Karpas-422 (cell line): ENCODE measurements around the gene FAM168B. TPM values are rescaled to one million over a fixed set of nuclear protein-coding genes. Genes with fewer than 3 reads are reported as not detected.

Experiments
- DNase-seq: peaks from one replicate; pipeline ENCODE4 v3.0.0-alpha.2; 2015
- H2AFZ ChIP-seq: fragments of 200-600 bp; sonication (generic); 2 replicates; pipeline ENCODE4 v1.6.1; 2014; ENCODE audit warnings: antibody characterized with exemption, low read length, mixed read lengths
- H3K27ac ChIP-seq: fragments of 200-600 bp; sonication (generic); 2 replicates; pipeline ENCODE4 v1.5.1; 2014; ENCODE audit warnings: mild to moderate bottlenecking, low read length, moderate library complexity
- H3K27me3 ChIP-seq: fragments of 200-600 bp; sonication (generic); 2 replicates; pipeline ENCODE4 v1.6.1; 2014; ENCODE audit warnings: low read length, mixed read lengths
- H3K36me3 ChIP-seq: fragments of 200-600 bp; sonication (generic); 2 replicates; pipeline ENCODE4 v1.6.1; 2014; ENCODE audit warnings: low read length, mixed read lengths; ENCODE audit not compliant: insufficient read depth
- H3K4me1 ChIP-seq: fragments of 200-600 bp; sonication (generic); 2 replicates; pipeline ENCODE4 v1.6.1; 2014; ENCODE audit warnings: mild to moderate bottlenecking, low read length, mixed read lengths
- H3K4me2 ChIP-seq: fragments of 200-600 bp; sonication (generic); 2 replicates; pipeline ENCODE4 v1.6.1; 2014; ENCODE audit warnings: low read length, low read depth, mild to moderate bottlenecking; ENCODE audit not compliant: poor library complexity, severe bottlenecking
- H3K4me3 ChIP-seq: fragments of 200-600 bp; sonication (generic); 2 replicates; pipeline ENCODE4 v1.5.1; 2014; ENCODE audit warnings: mild to moderate bottlenecking, antibody characterized with exemption, low read length, mixed read lengths
- H3K79me2 ChIP-seq: fragments of 200-600 bp; sonication (generic); 2 replicates; pipeline ENCODE4 v1.6.1; 2014; ENCODE audit warnings: mild to moderate bottlenecking, low read length, mixed read lengths
- H3K9ac ChIP-seq: fragments of 200-600 bp; sonication (generic); 2 replicates; pipeline ENCODE4 v1.6.0; 2014; ENCODE audit warnings: low read length
- H3K9me2 ChIP-seq: fragments of 200-600 bp; sonication (generic), shearing (Covaris generic); replicated peaks from 2 replicates; pipeline ENCODE4 v1.6.0; 2014; ENCODE audit warnings: mild to moderate bottlenecking, low read length, moderate library complexity; ENCODE audit not compliant: insufficient read depth
- H3K9me3 ChIP-seq: fragments of 300-700, 200-600 bp; sonication (generic); 2 replicates; pipeline ENCODE4 v1.6.1; 2014; ENCODE audit warnings: low read length, mixed read lengths
- H4K20me1 ChIP-seq: fragments of 200-600 bp; sonication (generic); 2 replicates; pipeline ENCODE4 v1.6.1; 2014; ENCODE audit warnings: mild to moderate bottlenecking, antibody characterized with exemption, low read length, low read depth; ENCODE audit not compliant: insufficient read depth
- total RNA-seq: library from RNA; depleted of rRNA; stranded (reverse); fragments of >200 nt; shearing (Covaris generic); gene quantifications from 2 replicates; pipeline ENCODE4 v1.2.3, GENCODE V29; 2014; ENCODE audit warnings: low replicate concordance

Gene FAM168B
- total RNA-seq, 1 experiment from 2014 or later = 43.2 TPM

GRCh38 chr2:131112529-131112928 lies 19.3 kb upstream of the FAM168B start:
- peaks cover 6% of the 10 kb centered on the region; the same call in 1 of the 2 replicates for H4K20me1 ChIP-seq
- peaks cover 54% of the 10 kb centered on the region for H3K36me3 ChIP-seq
- H3K4me1 ChIP-seq = no peaks in the 10 kb centered on the region

GRCh38 chr2:131105950-131106801 lies 12.9 kb upstream of the FAM168B start:
- Histone ChIP-seq H3K27ac (peak overlapping the region; percentile 56), H3K9me3 (no peaks in the 10 kb centered on the region), H3K79me2 (peaks cover 60% of the 10 kb centered on the region), H3K4me1 (peaks cover 24% of the 10 kb centered on the region), H3K27me3 (no peaks in the 10 kb centered on the region), H2AFZ (peak overlapping the region; percentile 48; the same call in 1 of the 2 replicates), H3K4me3 (peak overlapping the region; percentile 99), H4K20me1 (peaks cover 25% of the 10 kb centered on the region), H3K9ac (peak overlapping the region; percentile 96), H3K4me2 (peak overlapping the region; percentile 80), H3K9me2 (no peaks in the 10 kb centered on the region), H3K36me3 (peaks cover 23% of the 10 kb centered on the region)
- DNase-seq = peak; percentile 80

More at GRCh38 chr2:131112529-131112928, 19.3 kb upstream of the FAM168B start:
- H2AFZ ChIP-seq = no peak overlapping the region
- no peak overlapping the region for H3K4me2 ChIP-seq
- no peak overlapping the region for H3K9ac ChIP-seq
- no peak overlapping the region for H3K4me3 ChIP-seq
- DNase-seq = no peak
- no peaks in the 10 kb centered on the region for H3K9me2 ChIP-seq
- H3K79me2 ChIP-seq = peaks cover 100% of the 10 kb centered on the region
- no peak overlapping the region for H3K27ac ChIP-seq
- no peaks in the 10 kb centered on the region for H3K27me3 ChIP-seq
- H3K9me3 ChIP-seq = no peaks in the 10 kb centered on the region

- H3K27ac ChIP-seq = peak within 1 kb of the TSS; percentile 56
- H3K79me2 ChIP-seq = peaks cover 52% of the 10 kb centered on the region
- no peaks in the 10 kb centered on the region for H3K9me2 ChIP-seq
- H3K9me3 ChIP-seq = no peaks in the 10 kb centered on the region
- H3K4me1 ChIP-seq = peaks cover 24% of the 10 kb centered on the region
- peak within 1 kb of the TSS; percentile 96 for H3K9ac ChIP-seq
- H4K20me1 ChIP-seq = peaks cover 25% of the 10 kb centered on the region
- peak within 1 kb of the TSS; percentile 80 for H3K4me2 ChIP-seq
- peaks cover 20% of the 10 kb centered on the region for H3K36me3 ChIP-seq
- peak within 1 kb of the TSS; percentile 91 for H2AFZ ChIP-seq
- no peaks in the 10 kb centered on the region for H3K27me3 ChIP-seq
- H3K4me3 ChIP-seq = peak within 1 kb of the TSS; percentile 99
- peak; percentile 96 for DNase-seq
These were observed 12.1 kb upstream of the FAM168B start, which contains the start of gene PLEKHB2 for GRCh38 chr2:131105156-131105949. Gene PLEKHB2, plus strand, starts transcription at chr2:131105336. Its CDS starts 15,606 bp downstream, at chr2:131120942.

DNA sequence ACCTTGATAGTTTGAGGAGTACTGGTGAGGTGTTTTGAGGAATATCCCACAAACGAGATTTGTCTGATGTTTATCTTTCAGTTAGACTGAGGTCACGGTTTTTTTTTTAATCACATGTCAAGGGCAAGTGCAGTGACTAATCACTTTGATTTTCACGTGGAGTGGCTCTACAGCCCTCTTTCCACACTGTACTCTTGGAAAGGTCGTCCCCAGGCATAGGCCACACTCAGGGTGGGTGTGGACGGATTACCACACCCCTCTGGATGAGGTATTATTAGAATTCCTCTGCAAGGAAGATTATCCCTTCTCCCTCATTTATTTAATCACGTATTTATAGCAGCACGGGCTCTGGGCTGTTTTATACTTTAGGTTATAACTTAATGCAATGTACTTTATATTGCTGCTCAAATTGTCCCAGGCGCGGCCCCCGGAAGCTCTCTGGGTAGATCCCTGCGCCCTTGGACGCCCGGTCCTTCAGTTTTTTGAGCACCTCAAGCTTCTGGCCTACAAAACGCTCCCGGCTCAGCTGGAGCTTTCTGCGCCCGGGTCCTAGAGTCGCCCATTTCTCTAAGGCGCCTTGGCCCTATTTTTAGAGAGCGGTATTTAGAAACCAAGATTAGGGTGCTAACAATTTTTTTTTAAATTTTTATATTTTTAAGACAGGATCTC lies 11.4 kb upstream of the FAM168B start:
- H3K4me1 ChIP-seq = peaks cover 24% of the 10 kb centered on the region
- H3K9ac ChIP-seq = peak overlapping the region; percentile 96
- H3K9me2 ChIP-seq = no peaks in the 10 kb centered on the region
- H3K36me3 ChIP-seq = peaks cover 17% of the 10 kb centered on the region; the same call in 1 of the 2 replicates
- H4K20me1 ChIP-seq = peaks cover 25% of the 10 kb centered on the region
- H3K9me3 ChIP-seq = no peaks in the 10 kb centered on the region
- peaks cover 45% of the 10 kb centered on the region for H3K79me2 ChIP-seq
- peak overlapping the region; percentile 46 for H3K27ac ChIP-seq
- H3K4me2 ChIP-seq = peak overlapping the region; percentile 80
- H2AFZ ChIP-seq = peak overlapping the region; percentile 91
- H3K4me3 ChIP-seq = peak overlapping the region; percentile 99
- no peaks in the 10 kb centered on the region for H3K27me3 ChIP-seq
- DNase-seq = peak; percentile 92

GRCh38 chr2:131103165-131103564 lies 9.9 kb upstream of the FAM168B start:
- 0 out of 2 replicates have a peak overlapping the region, but pooled peaks have one; percentile 3 for H2AFZ ChIP-seq
- H3K4me2 ChIP-seq = no peak overlapping the region

GRCh38 chr2:131094463-131095281 lies 1.4 kb upstream of the FAM168B start:
- Histone ChIP-seq H3K9me3 (no peaks in the 10 kb centered on the region), H3K4me3 (peak overlapping the region; percentile 95; the same call in 1 of the 2 replicates), H3K36me3 (peaks cover 3% of the 10 kb centered on the region; the same call in 1 of the 2 replicates), H3K9ac (peak overlapping the region; percentile 81), H3K27me3 (no peaks in the 10 kb centered on the region), H3K4me2 (peak overlapping the region; percentile 98), H3K79me2 (peaks cover 32% of the 10 kb centered on the region), H2AFZ (no peak overlapping the region), H3K9me2 (no peaks in the 10 kb centered on the region), H4K20me1 (peaks cover 10% of the 10 kb centered on the region; the same call in 1 of the 2 replicates), H3K4me1 (peaks cover 17% of the 10 kb centered on the region), H3K27ac (no peak overlapping the region)
- DNase-seq = no peak

More at GRCh38 chr2:131103165-131103564, 9.9 kb upstream of the FAM168B start:
- Histone ChIP-seq H3K9me2 (no peaks in the 10 kb centered on the region), H3K4me3 (no peak overlapping the region), H3K4me1 (peaks cover 24% of the 10 kb centered on the region), H3K79me2 (peaks cover 30% of the 10 kb centered on the region), H4K20me1 (peaks cover 18% of the 10 kb centered on the region), H3K9ac (no peak overlapping the region), H3K27ac (no peak overlapping the region), H3K27me3 (no peaks in the 10 kb centered on the region), H3K36me3 (peaks cover 9% of the 10 kb centered on the region; the same call in 1 of the 2 replicates), H3K9me3 (no peaks in the 10 kb centered on the region)
- no peak for DNase-seq
